ENCODE data around the gene LRRC49.

DNA sequence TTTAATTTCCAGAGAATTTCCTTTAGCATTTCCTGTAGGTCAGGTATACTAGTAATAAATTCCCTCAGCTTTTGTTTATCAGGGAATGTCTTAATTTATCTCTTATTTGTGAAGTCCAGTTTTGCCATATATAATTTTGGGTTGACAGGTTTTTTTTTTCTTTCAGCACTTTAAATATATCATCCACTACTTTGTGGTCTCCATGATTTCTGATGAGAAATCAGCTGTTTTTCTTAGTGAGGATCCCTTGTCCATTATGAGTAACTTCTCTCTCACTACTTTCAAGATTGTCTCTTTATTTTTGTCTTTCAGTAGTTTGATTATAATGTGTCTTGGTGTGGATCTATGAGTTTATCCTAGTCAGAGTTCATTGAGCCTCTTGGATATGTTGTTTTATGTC, 105.7 kb downstream of the LRRC49 start:
- TF ChIP-seq, protein P1, sequence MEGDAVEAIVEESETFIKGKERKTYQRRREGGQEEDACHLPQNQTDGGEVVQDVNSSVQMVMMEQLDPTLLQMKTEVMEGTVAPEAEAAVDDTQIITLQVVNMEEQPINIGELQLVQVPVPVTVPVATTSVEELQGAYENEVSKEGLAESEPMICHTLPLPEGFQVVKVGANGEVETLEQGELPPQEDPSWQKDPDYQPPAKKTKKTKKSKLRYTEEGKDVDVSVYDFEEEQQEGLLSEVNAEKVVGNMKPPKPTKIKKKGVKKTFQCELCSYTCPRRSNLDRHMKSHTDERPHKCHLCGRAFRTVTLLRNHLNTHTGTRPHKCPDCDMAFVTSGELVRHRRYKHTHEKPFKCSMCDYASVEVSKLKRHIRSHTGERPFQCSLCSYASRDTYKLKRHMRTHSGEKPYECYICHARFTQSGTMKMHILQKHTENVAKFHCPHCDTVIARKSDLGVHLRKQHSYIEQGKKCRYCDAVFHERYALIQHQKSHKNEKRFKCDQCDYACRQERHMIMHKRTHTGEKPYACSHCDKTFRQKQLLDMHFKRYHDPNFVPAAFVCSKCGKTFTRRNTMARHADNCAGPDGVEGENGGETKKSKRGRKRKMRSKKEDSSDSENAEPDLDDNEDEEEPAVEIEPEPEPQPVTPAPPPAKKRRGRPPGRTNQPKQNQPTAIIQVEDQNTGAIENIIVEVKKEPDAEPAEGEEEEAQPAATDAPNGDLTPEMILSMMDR (IDR thresholded peaks at IDR 0.05), result no peak
- no peak for TF ChIP-seq POLR2A (IDR thresholded peaks at IDR 0.05)

Measured in thyroid gland (tissue), 4 donors.